Measurements from ENCODE around the gene CUX1.

GRCh38 chr7:102169651-102170392 lies 352.4 kb downstream of the CUX1 start:
- TF ChIP-seq, protein P1, sequence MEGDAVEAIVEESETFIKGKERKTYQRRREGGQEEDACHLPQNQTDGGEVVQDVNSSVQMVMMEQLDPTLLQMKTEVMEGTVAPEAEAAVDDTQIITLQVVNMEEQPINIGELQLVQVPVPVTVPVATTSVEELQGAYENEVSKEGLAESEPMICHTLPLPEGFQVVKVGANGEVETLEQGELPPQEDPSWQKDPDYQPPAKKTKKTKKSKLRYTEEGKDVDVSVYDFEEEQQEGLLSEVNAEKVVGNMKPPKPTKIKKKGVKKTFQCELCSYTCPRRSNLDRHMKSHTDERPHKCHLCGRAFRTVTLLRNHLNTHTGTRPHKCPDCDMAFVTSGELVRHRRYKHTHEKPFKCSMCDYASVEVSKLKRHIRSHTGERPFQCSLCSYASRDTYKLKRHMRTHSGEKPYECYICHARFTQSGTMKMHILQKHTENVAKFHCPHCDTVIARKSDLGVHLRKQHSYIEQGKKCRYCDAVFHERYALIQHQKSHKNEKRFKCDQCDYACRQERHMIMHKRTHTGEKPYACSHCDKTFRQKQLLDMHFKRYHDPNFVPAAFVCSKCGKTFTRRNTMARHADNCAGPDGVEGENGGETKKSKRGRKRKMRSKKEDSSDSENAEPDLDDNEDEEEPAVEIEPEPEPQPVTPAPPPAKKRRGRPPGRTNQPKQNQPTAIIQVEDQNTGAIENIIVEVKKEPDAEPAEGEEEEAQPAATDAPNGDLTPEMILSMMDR (IDR thresholded peaks at IDR 0.05; ENCODE audit: low read depth, low read length, poor library complexity, severe bottlenecking), result no peak
- no peak for TF ChIP-seq EZH2phosphoT487 (IDR thresholded peaks at IDR 0.05; ENCODE audit: borderline replicate concordance, low read length)
